CD4-positive, alpha-beta T cell (primary cell): ENCODE data around the gene TCF7L2. TPM values are rescaled to one million over a fixed set of nuclear protein-coding genes. Genes with fewer than 3 reads are reported as not detected.
A peak's percentile ranks its signal among the peaks of the same experiment; 100 is the strongest.

Experiments used
- ATAC-seq: fragments of 200-7000 bp; cut with Tn5 transposase; one replicate; pipeline ENCODE4 v1.10.0; 2022; ENCODE audit warnings: mild to moderate bottlenecking; ENCODE audit not compliant: poor library complexity
- CTCF ChIA-PET: fragments of 350-600 bp; sonication (Branson Sonifier 250); formaldehyde crosslinking; loops from one replicate; lab custom pipeline; 2021; ENCODE audit warnings: antibody characterized with exemption, inconsistent platforms; lab: Charles Lee
- POLR2A ChIA-PET: fragments of 350-600 bp; sonication (Branson Sonifier 250); formaldehyde crosslinking; loops from one replicate; lab custom pipeline; 2021; ENCODE audit warnings: antibody characterized with exemption, inconsistent platforms; lab: Charles Lee
- DNase-seq, 14 experiments: peaks; one replicate each; pipeline ENCODE4 v3.0.0-alpha.2; 2013 to 2020; ENCODE audit warnings: mixed read lengths in 2 of 14
- H3K27ac ChIP-seq, 2 donors: one replicate each; pipeline versions ENCODE4 v1.5.1 to v1.7.0; 2013; ENCODE audit warnings: low read length in 2 of 2, low read depth in 1 of 2, mild to moderate bottlenecking in 1 of 2
- H3K27me3 ChIP-seq, 2 experiments: 1 replicate in 1 of 2; 2 replicates in 1 of 2; pipeline versions ENCODE4 v1.6.1 to v1.7.0; 2013; ENCODE audit warnings: low read length in 2 of 2, control low read depth in 1 of 2, mild to moderate bottlenecking in 1 of 2, moderate library complexity in 1 of 2; ENCODE audit not compliant: insufficient read depth in 2 of 2, control insufficient read depth in 1 of 2
- H3K36me3 ChIP-seq: one replicate; pipeline ENCODE4 v1.6.1; 2013; ENCODE audit warnings: low read length, control low read depth; ENCODE audit not compliant: insufficient read depth
- H3K4me1 ChIP-seq: one replicate; pipeline ENCODE4 v1.6.1; 2013; ENCODE audit warnings: low read length, control low read depth; ENCODE audit not compliant: insufficient read depth
- H3K4me3 ChIP-seq: one replicate; pipeline ENCODE4 v1.5.1; 2013; ENCODE audit warnings: mild to moderate bottlenecking, low read length, moderate library complexity
- H3K9me3 ChIP-seq, 2 experiments: 1 replicate in 1 of 2; 2 replicates in 1 of 2; pipeline versions ENCODE4 v1.6.1 to v1.7.0; 2013; ENCODE audit warnings: low read length in 2 of 2, mild to moderate bottlenecking in 2 of 2, control low read depth in 1 of 2, moderate library complexity in 1 of 2; ENCODE audit not compliant: control insufficient read depth in 1 of 2, insufficient read depth in 1 of 2
- H3K27ac Mint-ChIP-seq: one replicate; pipeline ENCODE4 v1.8.0; 2020; ENCODE audit warnings: mixed read lengths
- H3K27me3 Mint-ChIP-seq: one replicate; pipeline ENCODE4 v1.8.0; 2021; ENCODE audit warnings: mixed read lengths
- H3K36me3 Mint-ChIP-seq: one replicate; pipeline ENCODE4 v1.8.0; 2021; ENCODE audit warnings: low read depth, mixed read lengths
- H3K4me1 Mint-ChIP-seq: one replicate; pipeline ENCODE4 v1.8.0; 2021; ENCODE audit warnings: low read depth, mixed read lengths
- H3K4me3 Mint-ChIP-seq: one replicate; pipeline ENCODE4 v1.8.0; 2020; ENCODE audit warnings: mild to moderate bottlenecking, mixed read lengths
- H3K9me3 Mint-ChIP-seq: one replicate; pipeline ENCODE4 v1.8.0; 2020; ENCODE audit warnings: mixed read lengths
- intact Hi-C, 2 experiments: fragments of 100-400 bp; cut with DNase I in 1 of 2; cut with micrococcal nuclease in 1 of 2; formaldehyde crosslinking; loops; one replicate each; pipeline versions ENCODE4 v1.15.1 to v1.9.0; 2023 to 2025; cut with DNase I, micrococcal nuclease
- total RNA-seq, 174 experiments: library from RNA in 2 of 174; stranded (reverse) in 2 of 174; gene quantifications; one replicate each; pipeline ENCODE4 v1.2.3 and lab custom pipeline; 2021 to 2026
- TF ChIP-seq, protein P1 (sequence below): fragments of 200-600 bp; IDR thresholded peaks from one replicate; pipeline ENCODE4 v1.8.0; 2022; ENCODE audit warnings: antibody characterized with exemption, mild to moderate bottlenecking

Gene TCF7L2
- total RNA-seq, 2 experiments from 2014 or later: 4.2 to 4.4 TPM

GRCh38 chr10:113007343-113007771 is 57.3 kb downstream of the TCF7L2 start:
- CTCF ChIA-PET: no interaction called here
- Histone ChIP-seq H3K36me3 (no peaks in the 10 kb centered on the region), H3K9me3 (no peaks in the 10 kb centered on the region), H3K27ac (no peak overlapping the region), H3K27me3 (peaks cover 5 to 34% of the 10 kb centered on the region in 2 experiments), H3K4me3 (peak overlapping the region; percentile 28), H3K4me1 (peaks cover 35% of the 10 kb centered on the region)
- H3K9me3 Mint-ChIP-seq: no peaks in the 10 kb centered on the region
- H3K4me1 Mint-ChIP-seq: peaks cover 41% of the 10 kb centered on the region
- H3K27ac Mint-ChIP-seq: peak overlapping the region; percentile 25
- intact Hi-C loops: loop anchor here (5.0 kb wide), 2 partner anchors 45 to 60 kb away; no protein-coding TSS in a partner anchor
- TF ChIP-seq, protein P1, sequence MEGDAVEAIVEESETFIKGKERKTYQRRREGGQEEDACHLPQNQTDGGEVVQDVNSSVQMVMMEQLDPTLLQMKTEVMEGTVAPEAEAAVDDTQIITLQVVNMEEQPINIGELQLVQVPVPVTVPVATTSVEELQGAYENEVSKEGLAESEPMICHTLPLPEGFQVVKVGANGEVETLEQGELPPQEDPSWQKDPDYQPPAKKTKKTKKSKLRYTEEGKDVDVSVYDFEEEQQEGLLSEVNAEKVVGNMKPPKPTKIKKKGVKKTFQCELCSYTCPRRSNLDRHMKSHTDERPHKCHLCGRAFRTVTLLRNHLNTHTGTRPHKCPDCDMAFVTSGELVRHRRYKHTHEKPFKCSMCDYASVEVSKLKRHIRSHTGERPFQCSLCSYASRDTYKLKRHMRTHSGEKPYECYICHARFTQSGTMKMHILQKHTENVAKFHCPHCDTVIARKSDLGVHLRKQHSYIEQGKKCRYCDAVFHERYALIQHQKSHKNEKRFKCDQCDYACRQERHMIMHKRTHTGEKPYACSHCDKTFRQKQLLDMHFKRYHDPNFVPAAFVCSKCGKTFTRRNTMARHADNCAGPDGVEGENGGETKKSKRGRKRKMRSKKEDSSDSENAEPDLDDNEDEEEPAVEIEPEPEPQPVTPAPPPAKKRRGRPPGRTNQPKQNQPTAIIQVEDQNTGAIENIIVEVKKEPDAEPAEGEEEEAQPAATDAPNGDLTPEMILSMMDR: no peak
- peaks cover 69% of the 10 kb centered on the region for H3K27me3 Mint-ChIP-seq
- DNase-seq (peak; percentile 0 to 85 (median 18)), ATAC-seq (peak; percentile 96)
- POLR2A ChIA-PET: interaction anchor here (0.7 kb wide), 1 partner anchor 1167 kb away, joined by 3 read pairs; the partner anchor contains the start of gene CCDC186
- peak overlapping the region; percentile 66 for H3K4me3 Mint-ChIP-seq
- H3K36me3 Mint-ChIP-seq: no peaks in the 10 kb centered on the region

DNA sequence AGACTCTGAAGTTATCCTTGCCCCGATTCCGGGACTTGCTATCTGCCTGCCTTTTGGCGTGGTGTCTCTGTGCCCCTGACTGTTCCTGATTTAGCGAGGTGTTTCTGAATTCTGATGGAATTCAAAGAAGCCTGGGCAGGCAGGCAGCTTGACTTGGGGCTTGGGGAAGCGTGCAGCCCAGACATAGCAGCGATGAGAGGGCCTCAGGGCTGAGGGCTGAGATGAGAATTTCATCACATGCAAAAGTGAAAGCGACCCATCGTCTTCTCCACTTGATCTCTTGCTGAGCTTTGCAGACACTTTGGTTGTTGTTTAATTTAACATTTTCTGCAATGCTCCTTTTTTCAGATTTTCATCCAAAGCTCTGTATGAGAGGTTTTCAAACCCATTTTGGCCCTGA is 57.8 kb downstream of the TCF7L2 start:
- ChIA-PET POLR2A (interaction anchor here (0.7 kb wide), 1 partner anchor 1166 kb away, joined by 3 read pairs; the partner anchor contains the start of gene CCDC186), CTCF (no interaction called here)
- DNase-seq (peak in 3 of 14 experiments; percentile 5 to 34 (median 27)), ATAC-seq (peak; percentile 21)
- Histone ChIP-seq H3K36me3 (no peaks in the 10 kb centered on the region), H3K27me3 (peaks cover 5 to 34% of the 10 kb centered on the region in 2 experiments), H3K4me3 (peak overlapping the region; percentile 28), H3K4me1 (peaks cover 35% of the 10 kb centered on the region), H3K27ac (no peak overlapping the region), H3K9me3 (no peaks in the 10 kb centered on the region)
- Mint-ChIP-seq H3K36me3 (no peaks in the 10 kb centered on the region), H3K4me1 (peaks cover 45% of the 10 kb centered on the region), H3K27ac (peak overlapping the region; percentile 25), H3K27me3 (peaks cover 70% of the 10 kb centered on the region), H3K9me3 (no peaks in the 10 kb centered on the region), H3K4me3 (peak overlapping the region; percentile 66)
- intact Hi-C loops: loop anchor here (5.0 kb wide), 2 partner anchors 44 to 61 kb away; no protein-coding TSS in a partner anchor
- TF ChIP-seq, protein P1: no peak

- Mint-ChIP-seq H3K9me3 (no peaks in the 10 kb centered on the region), H3K27me3 (peaks cover 49% of the 10 kb centered on the region), H3K36me3 (no peaks in the 10 kb centered on the region), H3K4me1 (peaks cover 30% of the 10 kb centered on the region), H3K27ac (no peak overlapping the region), H3K4me3 (no peak overlapping the region)
- intact Hi-C loops: no loop called here
- no peak overlapping the region for H3K4me3 ChIP-seq
- no peaks in the 10 kb centered on the region for H3K36me3 ChIP-seq
- H3K27me3 ChIP-seq: peaks cover 0 to 26% of the 10 kb centered on the region in 2 experiments
- H3K27ac ChIP-seq: no peak overlapping the region
- no peak for ATAC-seq
- ChIA-PET POLR2A (no interaction called here), CTCF (no interaction called here)
- H3K9me3 ChIP-seq: no peaks in the 10 kb centered on the region
- no peak for DNase-seq
- H3K4me1 ChIP-seq: peaks cover 15% of the 10 kb centered on the region
- TF ChIP-seq, protein P1: no peak
Measured at GRCh38 chr10:113011592-113012374, 61.7 kb downstream of the TCF7L2 start.
